HG02885 (cell line): ENCODE data around the gene ZC3H18.

Experiments used
- ATAC-seq: cut with Tn5 transposase; IDR thresholded peaks from one replicate; pipeline ENCODE4 v1.9.1; 2021; ENCODE audit warnings: mild to moderate bottlenecking; ENCODE audit not compliant: unreplicated experiment, poor library complexity

Gene ZC3H18

GRCh38 chr16:88634994-88635670 lies 64.9 kb downstream of the ZC3H18 start:
- ATAC-seq, result no peak

GRCh38 chr16:88635671-88636319 lies 65.6 kb downstream of the ZC3H18 start:
- no peak for ATAC-seq

GRCh38 chr16:88636488-88637265 lies 66.5 kb downstream of the ZC3H18 start:
- ATAC-seq, result no peak

- ATAC-seq, result no peak
Observed at GRCh38 chr16:88638323-88639230, 68.4 kb downstream of the ZC3H18 start, which contains the start of gene IL17C. Gene IL17C, plus strand, starts transcription at chr16:88638572. Its CDS starts 70 bp downstream, at chr16:88638642.

- no peak for ATAC-seq
Observed at GRCh38 chr16:88639231-88640038, 69.2 kb downstream of the ZC3H18 start.

- ATAC-seq, result no peak
Observed at GRCh38 chr16:88640039-88640495, 69.9 kb downstream of the ZC3H18 start.

- no peak for ATAC-seq
Observed at GRCh38 chr16:88640498-88641247, 70.5 kb downstream of the ZC3H18 start.

- no peak for ATAC-seq
Observed at GRCh38 chr16:88642881-88643643, 72.9 kb downstream of the ZC3H18 start.

GRCh38 chr16:88643644-88643932 lies 73.4 kb downstream of the ZC3H18 start:
- ATAC-seq, result no peak

- no peak for ATAC-seq
Observed at GRCh38 chr16:88645455-88645854, 75.3 kb downstream of the ZC3H18 start.

- no peak for ATAC-seq
Observed at GRCh38 chr16:88645941-88646340, 75.7 kb downstream of the ZC3H18 start.

- ATAC-seq, result no peak
Observed at GRCh38 chr16:88646345-88647034, 76.3 kb downstream of the ZC3H18 start.

GRCh38 chr16:88647178-88648070 lies 77.2 kb downstream of the ZC3H18 start:
- no peak for ATAC-seq

- ATAC-seq, result no peak
Observed at GRCh38 chr16:88649195-88649923, 79.2 kb downstream of the ZC3H18 start.

GRCh38 chr16:88649924-88650748 lies 79.9 kb downstream of the ZC3H18 start:
- ATAC-seq, result peak; percentile 17
